Measurements from ENCODE around the gene KRT82.

DNA sequence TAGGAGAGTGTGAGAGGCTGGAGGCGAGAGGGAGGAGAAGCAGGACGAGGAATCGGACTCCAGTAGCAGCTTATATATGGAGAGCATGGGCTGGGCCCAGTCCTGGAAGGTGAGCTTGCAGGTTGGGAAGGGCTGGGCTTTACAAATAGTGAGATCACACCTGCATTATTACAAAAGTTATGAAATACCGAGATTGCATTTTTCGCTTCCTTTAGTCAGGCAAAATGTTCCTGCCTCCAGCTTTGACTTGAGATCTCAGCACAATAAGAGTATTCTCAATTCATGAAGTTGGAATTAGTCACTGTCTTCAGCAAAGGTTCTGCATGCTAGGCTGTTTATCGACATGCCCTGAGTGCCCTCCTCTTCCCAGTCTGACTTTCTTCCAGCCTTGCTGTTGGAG is 46.0 kb upstream of the KRT82 start, which contains the start of gene KRT6B:
- TF ChIP-seq, protein P1, sequence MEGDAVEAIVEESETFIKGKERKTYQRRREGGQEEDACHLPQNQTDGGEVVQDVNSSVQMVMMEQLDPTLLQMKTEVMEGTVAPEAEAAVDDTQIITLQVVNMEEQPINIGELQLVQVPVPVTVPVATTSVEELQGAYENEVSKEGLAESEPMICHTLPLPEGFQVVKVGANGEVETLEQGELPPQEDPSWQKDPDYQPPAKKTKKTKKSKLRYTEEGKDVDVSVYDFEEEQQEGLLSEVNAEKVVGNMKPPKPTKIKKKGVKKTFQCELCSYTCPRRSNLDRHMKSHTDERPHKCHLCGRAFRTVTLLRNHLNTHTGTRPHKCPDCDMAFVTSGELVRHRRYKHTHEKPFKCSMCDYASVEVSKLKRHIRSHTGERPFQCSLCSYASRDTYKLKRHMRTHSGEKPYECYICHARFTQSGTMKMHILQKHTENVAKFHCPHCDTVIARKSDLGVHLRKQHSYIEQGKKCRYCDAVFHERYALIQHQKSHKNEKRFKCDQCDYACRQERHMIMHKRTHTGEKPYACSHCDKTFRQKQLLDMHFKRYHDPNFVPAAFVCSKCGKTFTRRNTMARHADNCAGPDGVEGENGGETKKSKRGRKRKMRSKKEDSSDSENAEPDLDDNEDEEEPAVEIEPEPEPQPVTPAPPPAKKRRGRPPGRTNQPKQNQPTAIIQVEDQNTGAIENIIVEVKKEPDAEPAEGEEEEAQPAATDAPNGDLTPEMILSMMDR (IDR thresholded peaks at IDR 0.05; ENCODE audit: poor library complexity): no peak
- no peak for TF ChIP-seq EZH2phosphoT487 (IDR thresholded peaks at IDR 0.05; ENCODE audit: low read depth, severe bottlenecking, unreplicated experiment)
- no peak for TF ChIP-seq EZH2 (IDR thresholded peaks at IDR 0.05; ENCODE audit: borderline replicate concordance)

All from hepatocyte (in vitro differentiated cells).